ENCODE measurements around the gene DOP1A. TPM values are rescaled to one million over a fixed set of nuclear protein-coding genes. Genes with fewer than 3 reads are reported as not detected.

Gene DOP1A
- total RNA-seq, 1 donor from 2014 or later = 20.0 TPM

- H3K27ac Mint-ChIP-seq (ENCODE audit: unreplicated experiment) = no peak overlapping the region
- no peak for TF ChIP-seq CTCF (IDR thresholded peaks at IDR 0.05; ENCODE audit: unreplicated experiment)
- no peak overlapping the region for H3K4me3 Mint-ChIP-seq (ENCODE audit: unreplicated experiment)
- H3K9me3 Mint-ChIP-seq (ENCODE audit: unreplicated experiment) = no peaks in the 10 kb centered on the region
- DNase-seq (ENCODE audit: low spot score) = no peak
- H3K27me3 Mint-ChIP-seq (ENCODE audit: unreplicated experiment) = no peaks in the 10 kb centered on the region
- H3K4me1 Mint-ChIP-seq (ENCODE audit: unreplicated experiment) = peaks cover 9% of the 10 kb centered on the region
- H3K36me3 Mint-ChIP-seq (ENCODE audit: low read depth, unreplicated experiment) = peaks cover 10% of the 10 kb centered on the region
Measured at GRCh38 chr6:83199173-83199862, 131.8 kb downstream of the DOP1A start.

GRCh38 chr6:83199863-83200225 lies 132.4 kb downstream of the DOP1A start:
- no peak overlapping the region for H3K4me3 Mint-ChIP-seq (ENCODE audit: unreplicated experiment)
- H3K4me1 Mint-ChIP-seq (ENCODE audit: unreplicated experiment) = peaks cover 7% of the 10 kb centered on the region
- H3K9me3 Mint-ChIP-seq (ENCODE audit: unreplicated experiment) = no peaks in the 10 kb centered on the region
- H3K27me3 Mint-ChIP-seq (ENCODE audit: unreplicated experiment) = no peaks in the 10 kb centered on the region
- DNase-seq (ENCODE audit: low spot score) = no peak
- no peak for TF ChIP-seq CTCF (IDR thresholded peaks at IDR 0.05; ENCODE audit: unreplicated experiment)
- peaks cover 10% of the 10 kb centered on the region for H3K36me3 Mint-ChIP-seq (ENCODE audit: low read depth, unreplicated experiment)
- H3K27ac Mint-ChIP-seq (ENCODE audit: unreplicated experiment) = no peak overlapping the region

GRCh38 chr6:83202031-83202430 lies 134.6 kb downstream of the DOP1A start:
- Mint-ChIP-seq H3K4me1 (ENCODE audit: unreplicated experiment) (peaks cover 7% of the 10 kb centered on the region), H3K27me3 (ENCODE audit: unreplicated experiment) (no peaks in the 10 kb centered on the region), H3K4me3 (ENCODE audit: unreplicated experiment) (no peak overlapping the region), H3K27ac (ENCODE audit: unreplicated experiment) (no peak overlapping the region), H3K36me3 (ENCODE audit: low read depth, unreplicated experiment) (peaks cover 5% of the 10 kb centered on the region), H3K9me3 (ENCODE audit: unreplicated experiment) (no peaks in the 10 kb centered on the region)
- no peak for TF ChIP-seq CTCF (IDR thresholded peaks at IDR 0.05; ENCODE audit: unreplicated experiment)
- DNase-seq (ENCODE audit: low spot score) = no peak

- H3K27ac Mint-ChIP-seq (ENCODE audit: unreplicated experiment) = no peak overlapping the region
- peak; percentile 36 for TF ChIP-seq CTCF (IDR thresholded peaks at IDR 0.05; ENCODE audit: unreplicated experiment)
- no peak overlapping the region for H3K4me3 Mint-ChIP-seq (ENCODE audit: unreplicated experiment)
- no peaks in the 10 kb centered on the region for H3K36me3 Mint-ChIP-seq (ENCODE audit: low read depth, unreplicated experiment)
- H3K9me3 Mint-ChIP-seq (ENCODE audit: unreplicated experiment) = no peaks in the 10 kb centered on the region
- H3K27me3 Mint-ChIP-seq (ENCODE audit: unreplicated experiment) = no peaks in the 10 kb centered on the region
- DNase-seq (ENCODE audit: low spot score) = peak; percentile 59
- no peaks in the 10 kb centered on the region for H3K4me1 Mint-ChIP-seq (ENCODE audit: unreplicated experiment)
Measured at GRCh38 chr6:83215131-83216047, 147.9 kb downstream of the DOP1A start.

GRCh38 chr6:83216806-83217205 lies 149.3 kb downstream of the DOP1A start:
- no peaks in the 10 kb centered on the region for H3K27me3 Mint-ChIP-seq (ENCODE audit: unreplicated experiment)
- no peak for DNase-seq (ENCODE audit: low spot score)
- no peaks in the 10 kb centered on the region for H3K4me1 Mint-ChIP-seq (ENCODE audit: unreplicated experiment)
- no peaks in the 10 kb centered on the region for H3K36me3 Mint-ChIP-seq (ENCODE audit: low read depth, unreplicated experiment)
- no peak overlapping the region for H3K4me3 Mint-ChIP-seq (ENCODE audit: unreplicated experiment)
- no peak for TF ChIP-seq CTCF (IDR thresholded peaks at IDR 0.05; ENCODE audit: unreplicated experiment)
- no peaks in the 10 kb centered on the region for H3K9me3 Mint-ChIP-seq (ENCODE audit: unreplicated experiment)
- no peak overlapping the region for H3K27ac Mint-ChIP-seq (ENCODE audit: unreplicated experiment)
